Lower leg skin (tissue), 4 donors: ENCODE data around the gene UPF1. TPM values are rescaled to one million over a fixed set of nuclear protein-coding genes. Genes with fewer than 3 reads are reported as not detected.

ENCODE experiments used
- DNase-seq, 2 donors: peaks; one replicate each; pipeline ENCODE4 v3.0.0-alpha.2; 2019; ENCODE audit warnings: low spot score in 2 of 2
- H3K4me3 ChIP-seq: fragments of 200-600 bp; sonication (generic); 2 replicates; pipeline ENCODE4 v1.5.1; 2017; ENCODE audit warnings: mild to moderate bottlenecking, low read depth; ENCODE audit not compliant: poor library complexity, severe bottlenecking
- POLR2A ChIP-seq, 2 donors: fragments of 450-650 bp; IDR thresholded peaks; one replicate each; pipeline ENCODE4 v1.6.1; 2016 to 2017; ENCODE audit warnings: antibody characterized with exemption in 2 of 2, mild to moderate bottlenecking in 1 of 2, moderate library complexity in 1 of 2
- WGBS, 2 donors: methylation state at CpG; one replicate each; pipeline ENCODE4 v1.1.5; 2018; 5-methylcytosine and 5-hydroxymethylcytosine counted together
- intact Hi-C: fragments of 100-400 bp; cut with DNase I; formaldehyde crosslinking; loops from one replicate; pipeline ENCODE4 v1.15.0; 2023; ENCODE audit warnings: low total_unique reads
- total RNA-seq, 4 donors: library from RNA; depleted of rRNA; stranded (reverse); fragments of >200 nt; gene quantifications; one replicate each; pipeline ENCODE4 v1.1.0, GENCODE V29; 2016
- TF ChIP-seq, protein P1 (sequence below), 3 donors: fragments of 450-650 bp; IDR thresholded peaks; one replicate each; pipeline ENCODE4 v1.5.1; 2016; ENCODE audit warnings: antibody characterized with exemption in 3 of 3, mild to moderate bottlenecking in 3 of 3, moderate library complexity in 2 of 3

UPF1 gene
- total RNA-seq, 4 donors from 2014 or later = 91.6 to 116 (median 102) TPM

DNA sequence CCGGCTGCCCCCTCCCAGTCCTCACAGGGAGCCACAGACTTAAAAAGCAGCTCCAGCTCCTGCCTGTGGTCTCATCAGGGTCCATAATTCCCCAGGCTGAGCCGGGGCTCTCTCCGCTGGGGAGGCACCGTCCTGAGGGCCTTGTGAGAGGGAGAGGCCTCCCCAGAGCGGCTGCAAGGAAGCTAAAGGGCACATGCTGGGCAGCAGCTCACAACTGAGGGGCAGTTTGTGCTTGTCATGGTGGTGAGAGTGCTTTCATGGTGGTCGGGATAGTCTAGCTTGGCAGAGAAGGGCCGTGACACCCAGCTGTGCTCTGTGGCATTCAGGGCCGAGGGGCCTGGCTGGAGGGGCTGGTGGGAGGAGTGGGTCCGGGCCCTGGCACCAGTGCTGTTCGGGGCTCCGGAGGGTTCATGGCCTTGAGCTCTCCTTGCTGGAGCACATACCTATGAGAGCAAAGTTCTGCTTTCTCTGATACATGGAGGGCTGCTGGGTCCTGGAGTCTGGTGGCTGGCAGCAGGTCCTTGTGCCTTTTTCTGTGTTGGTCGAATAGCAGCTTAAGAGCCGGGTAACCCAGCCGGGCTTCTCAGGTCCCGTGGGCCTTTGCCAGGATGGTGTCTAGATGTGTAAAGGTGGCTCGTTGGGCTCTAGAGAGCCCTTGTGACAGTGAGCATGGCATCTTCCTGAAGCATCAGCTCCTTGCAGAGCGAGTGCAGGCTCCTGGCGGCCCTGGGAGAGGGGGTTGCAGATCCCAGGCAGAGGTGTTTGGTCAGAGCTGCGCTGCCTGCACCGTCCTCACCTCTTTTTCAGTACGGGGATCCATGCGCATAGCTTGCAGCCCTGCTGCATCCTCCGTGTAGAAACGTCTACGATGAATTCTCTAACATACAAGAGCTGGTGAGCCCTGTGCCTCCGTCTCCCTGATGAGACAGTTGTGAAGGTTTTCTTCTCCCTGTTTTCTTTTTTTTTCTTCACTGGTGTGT, 8.8 kb downstream of the UPF1 start:
- TF ChIP-seq, protein P1, sequence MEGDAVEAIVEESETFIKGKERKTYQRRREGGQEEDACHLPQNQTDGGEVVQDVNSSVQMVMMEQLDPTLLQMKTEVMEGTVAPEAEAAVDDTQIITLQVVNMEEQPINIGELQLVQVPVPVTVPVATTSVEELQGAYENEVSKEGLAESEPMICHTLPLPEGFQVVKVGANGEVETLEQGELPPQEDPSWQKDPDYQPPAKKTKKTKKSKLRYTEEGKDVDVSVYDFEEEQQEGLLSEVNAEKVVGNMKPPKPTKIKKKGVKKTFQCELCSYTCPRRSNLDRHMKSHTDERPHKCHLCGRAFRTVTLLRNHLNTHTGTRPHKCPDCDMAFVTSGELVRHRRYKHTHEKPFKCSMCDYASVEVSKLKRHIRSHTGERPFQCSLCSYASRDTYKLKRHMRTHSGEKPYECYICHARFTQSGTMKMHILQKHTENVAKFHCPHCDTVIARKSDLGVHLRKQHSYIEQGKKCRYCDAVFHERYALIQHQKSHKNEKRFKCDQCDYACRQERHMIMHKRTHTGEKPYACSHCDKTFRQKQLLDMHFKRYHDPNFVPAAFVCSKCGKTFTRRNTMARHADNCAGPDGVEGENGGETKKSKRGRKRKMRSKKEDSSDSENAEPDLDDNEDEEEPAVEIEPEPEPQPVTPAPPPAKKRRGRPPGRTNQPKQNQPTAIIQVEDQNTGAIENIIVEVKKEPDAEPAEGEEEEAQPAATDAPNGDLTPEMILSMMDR (IDR thresholded peaks at IDR 0.05) = no peak
- no peak for TF ChIP-seq POLR2A (IDR thresholded peaks at IDR 0.05)
- 70 to 73% methylated on average over 22 to 23 of the region's 26 CpGs for WGBS, 2 donors
- no peak overlapping the region for H3K4me3 ChIP-seq
- DNase-seq = no peak
- intact Hi-C loops = loop anchor here (10.0 kb wide), 2 partner anchors 246 to 386 kb away; no protein-coding TSS in a partner anchor

DNA sequence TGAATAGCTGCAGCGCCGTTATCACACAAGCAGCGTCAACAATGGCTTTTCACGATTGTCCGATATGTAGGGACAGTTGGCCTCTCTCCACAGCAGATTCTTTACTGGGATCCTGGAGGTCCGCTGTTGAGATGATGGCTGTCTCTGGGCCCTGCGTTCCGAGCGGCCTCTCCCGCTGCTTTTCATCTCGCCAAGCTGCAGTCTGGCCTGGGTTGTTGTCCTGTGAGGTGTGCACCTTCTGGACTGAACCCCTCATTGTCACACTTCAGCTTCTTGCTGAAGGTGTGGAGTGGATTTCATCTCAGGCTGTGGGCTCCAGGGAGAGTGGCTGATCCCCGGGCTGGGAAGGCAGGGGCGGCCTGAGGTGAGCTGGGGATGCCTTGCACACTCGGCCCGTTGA, 9.6 kb downstream of the UPF1 start:
- no peak overlapping the region for H3K4me3 ChIP-seq
- no peak for DNase-seq
- intact Hi-C loops = loop anchor here (10.0 kb wide), 2 partner anchors 247 to 387 kb away; no protein-coding TSS in a partner anchor
- TF ChIP-seq POLR2A (IDR thresholded peaks at IDR 0.05) = no peak
- TF ChIP-seq, protein P1 (IDR thresholded peaks at IDR 0.05) = no peak
- 81 to 83% methylated on average over 15 of the region's 15 CpGs for WGBS, 2 donors

DNA sequence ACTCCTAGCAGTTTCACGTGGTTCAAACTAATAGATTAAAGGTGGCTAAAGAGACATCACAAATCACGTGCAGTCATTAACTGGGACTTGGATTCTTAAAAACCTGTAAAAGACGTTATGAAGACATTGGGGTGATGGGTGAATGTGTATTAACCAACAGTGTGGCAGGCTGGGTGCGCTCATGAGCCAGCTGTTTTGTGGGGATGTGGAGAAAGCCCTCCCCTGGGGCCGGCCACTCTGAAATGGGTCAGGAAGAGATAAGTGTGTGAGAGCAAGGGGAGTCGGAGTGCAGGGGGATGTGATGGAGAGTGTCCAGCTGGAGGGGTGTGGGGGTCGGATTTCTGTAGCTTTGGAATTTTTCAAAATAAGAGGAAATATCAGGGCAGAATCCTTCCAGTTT, 10.4 kb downstream of the UPF1 start:
- no peak overlapping the region for H3K4me3 ChIP-seq

DNA sequence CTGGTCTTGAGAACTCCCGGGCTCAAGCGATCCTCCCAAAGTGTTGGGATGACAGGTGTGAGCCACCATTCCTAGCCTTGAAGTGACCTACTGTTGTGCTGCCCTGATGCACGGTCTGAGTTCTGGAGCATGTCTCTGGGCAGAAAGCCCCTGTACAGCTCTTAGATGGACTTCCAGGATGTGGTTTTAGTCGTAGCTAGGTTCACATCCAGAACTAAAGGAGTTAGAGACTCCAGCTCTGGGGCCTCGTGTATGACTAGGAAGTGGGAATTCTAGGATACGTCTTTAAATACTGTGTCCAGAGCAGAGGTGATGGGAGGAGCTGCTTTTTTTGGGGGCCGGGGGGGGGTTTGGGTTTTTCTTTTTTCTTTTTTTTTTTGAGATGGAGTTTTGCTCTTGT, 12.2 kb downstream of the UPF1 start:
- 75 to 83% methylated on average over 5 to 7 of the region's 7 CpGs for WGBS, 2 donors
- intact Hi-C loops = loop anchor here (10.0 kb wide), 2 partner anchors 249 to 389 kb away; no protein-coding TSS in a partner anchor
- TF ChIP-seq, protein P1 (IDR thresholded peaks at IDR 0.05) = no peak
- TF ChIP-seq POLR2A (IDR thresholded peaks at IDR 0.05) = no peak
- H3K4me3 ChIP-seq = no peak overlapping the region
- DNase-seq = no peak

More for the DNA sequence above, 10.4 kb downstream of the UPF1 start:
- 43 to 50% methylated on average over 7 of the region's 7 CpGs for WGBS, 2 donors
- intact Hi-C loops = loop anchor here (10.0 kb wide), 2 partner anchors 247 to 387 kb away; no protein-coding TSS in a partner anchor
- TF ChIP-seq, protein P1 (IDR thresholded peaks at IDR 0.05) = no peak
- no peak for TF ChIP-seq POLR2A (IDR thresholded peaks at IDR 0.05)
- DNase-seq = no peak

DNA sequence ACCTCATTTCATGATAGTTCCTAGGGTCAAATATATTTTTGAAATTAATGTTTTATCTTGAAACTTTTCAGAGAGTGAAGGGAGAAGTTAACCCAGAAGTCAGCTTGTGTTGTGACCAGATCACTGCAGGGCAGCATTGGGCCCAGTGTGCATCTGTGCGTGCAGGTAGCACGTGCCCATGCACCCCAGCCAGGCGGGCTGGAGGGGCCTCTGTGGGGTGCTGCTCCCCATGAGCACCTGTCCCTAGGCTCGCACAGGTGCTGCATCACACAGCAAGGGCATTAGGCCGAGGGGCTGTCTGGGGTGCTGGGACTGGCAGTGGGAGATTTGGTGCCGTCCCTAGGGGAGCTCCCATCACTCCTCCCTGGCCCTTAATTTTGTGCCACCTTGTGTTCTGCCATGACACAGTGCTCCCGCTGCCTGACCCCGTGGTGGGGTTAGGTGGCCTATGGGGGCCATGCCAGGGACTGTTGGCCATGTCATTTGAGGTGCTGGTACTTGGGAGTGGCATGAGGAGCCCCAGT, 13.1 kb downstream of the UPF1 start:
- WGBS, 2 donors = 93 to 95% methylated on average over 7 to 8 of the region's 8 CpGs

More for the DNA sequence above, 13.1 kb downstream of the UPF1 start:
- H3K4me3 ChIP-seq = no peak overlapping the region
- TF ChIP-seq, protein P1 (IDR thresholded peaks at IDR 0.05) = no peak
- TF ChIP-seq POLR2A (IDR thresholded peaks at IDR 0.05) = no peak
- DNase-seq = no peak
- intact Hi-C loops = loop anchor here (10.0 kb wide), 2 partner anchors 250 to 390 kb away; no protein-coding TSS in a partner anchor
